ENCODE data around the gene ARPP21. TPM values are rescaled to one million over a fixed set of nuclear protein-coding genes. Genes with fewer than 3 reads are reported as not detected.

Gene ARPP21
- total and polyA plus RNA-seq, 8 donors = 0.26 to 0.31 TPM; not detected in 6

GRCh38 chr3:35671483-35671882, 32.2 kb downstream of the ARPP21 start:
- Histone ChIP-seq H3K27ac (no peak overlapping the region), H3K4me1 (no peaks in the 10 kb centered on the region), H3K9me3 (no peaks in the 10 kb centered on the region), H3K36me3 (no peaks in the 10 kb centered on the region), H3K27me3 (no peaks in the 10 kb centered on the region), H3K4me3 (no peak overlapping the region)
- WGBS, 2 donors = 57 to 78% methylated on average over 2 of the region's 2 CpGs
- DNase-seq (no peak), FAIRE-seq (no peak), ATAC-seq (no peak)
- intact Hi-C loops (cut with DNase I) = no loop called here
- TF ChIP-seq CTCF (IDR thresholded peaks at IDR 0.05) = no peak

- H3K36me3 ChIP-seq = no peaks in the 10 kb centered on the region
- ATAC-seq (no peak), DNase-seq (no peak), FAIRE-seq (no peak)
- no peaks in the 10 kb centered on the region for H3K27me3 ChIP-seq
- intact Hi-C loops (cut with DNase I) = no loop called here
- TF ChIP-seq CTCF (IDR thresholded peaks at IDR 0.05) = no peak
- H3K4me1 ChIP-seq = no peaks in the 10 kb centered on the region
- H3K9me3 ChIP-seq = no peaks in the 10 kb centered on the region
- 58 to 62% methylated on average over 3 of the region's 3 CpGs for WGBS, 2 donors
- H3K27ac ChIP-seq = no peak overlapping the region
- H3K4me3 ChIP-seq = no peak overlapping the region
These were observed 33.7 kb downstream of the ARPP21 start for GRCh38 chr3:35673017-35673416.

DNA sequence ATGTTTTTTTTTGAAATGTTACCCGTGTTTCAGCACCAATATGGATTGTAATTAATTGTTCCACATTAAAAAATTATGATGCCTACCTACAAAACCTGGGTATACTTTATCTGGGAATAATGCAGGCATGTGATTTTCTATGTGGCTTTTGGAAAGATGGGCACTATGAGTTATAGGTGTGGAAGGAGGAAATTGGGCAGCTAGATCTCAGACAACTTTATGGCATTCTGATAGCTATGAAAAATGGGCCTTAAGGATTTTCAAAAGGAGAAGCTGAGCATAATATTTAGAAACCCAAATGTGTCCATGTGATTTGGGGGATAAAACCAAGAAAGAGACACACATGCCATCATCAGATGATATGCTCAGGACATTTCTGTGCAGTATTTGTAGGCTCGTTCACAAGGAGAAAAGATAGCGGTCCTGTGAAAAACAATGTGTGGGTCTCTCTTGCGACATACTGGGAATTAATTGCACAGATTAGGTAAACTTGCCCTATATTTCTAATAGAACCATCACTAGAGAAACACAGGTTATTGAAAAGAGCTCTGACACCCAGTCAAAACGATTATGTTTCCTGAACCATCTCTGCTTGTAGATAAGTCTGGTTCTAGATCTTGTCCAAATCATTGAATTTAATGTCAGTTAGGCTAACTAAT, 35.3 kb downstream of the ARPP21 start:
- Histone ChIP-seq H3K4me3 (no peak overlapping the region), H3K27me3 (no peaks in the 10 kb centered on the region), H3K27ac (no peak overlapping the region), H3K36me3 (no peaks in the 10 kb centered on the region), H3K9me3 (no peaks in the 10 kb centered on the region), H3K4me1 (no peaks in the 10 kb centered on the region)
- DNase-seq (no peak), ATAC-seq (no peak), FAIRE-seq (no peak)
- TF ChIP-seq CTCF (IDR thresholded peaks at IDR 0.05) = no peak
- WGBS, 2 donors = 41 to 47% methylated on average over 5 of the region's 5 CpGs
- intact Hi-C loops (cut with DNase I) = no loop called here

DNA sequence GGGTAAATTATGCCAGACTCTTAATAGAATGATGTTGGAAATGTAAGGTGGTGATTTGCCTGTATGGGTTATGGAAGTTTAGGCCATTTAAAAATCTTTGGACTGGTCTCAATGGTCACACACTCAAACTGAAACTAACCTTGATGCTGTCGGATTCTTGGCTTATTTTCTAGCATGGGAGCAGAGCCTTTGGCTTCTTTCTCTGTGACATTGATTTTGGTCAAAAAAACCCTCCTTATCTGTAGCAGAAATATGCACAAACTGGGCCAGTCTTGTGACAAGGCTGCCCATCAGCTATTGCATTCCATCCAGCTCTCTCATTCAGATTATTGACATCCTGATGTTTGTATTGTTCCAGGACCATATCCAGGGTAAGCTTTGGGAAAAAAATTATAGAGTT, 35.9 kb downstream of the ARPP21 start:
- Histone ChIP-seq H3K4me1 (no peaks in the 10 kb centered on the region), H3K9me3 (no peaks in the 10 kb centered on the region), H3K36me3 (no peaks in the 10 kb centered on the region), H3K27me3 (no peaks in the 10 kb centered on the region), H3K27ac (no peak overlapping the region), H3K4me3 (no peak overlapping the region)
- no peak for FAIRE-seq
- TF ChIP-seq CTCF (IDR thresholded peaks at IDR 0.05) = no peak
- ATAC-seq = peak in 2 of 4 donors; percentile 41 to 73
- WGBS, 2 donors = 10 to 16% methylated on average over 1 of the region's 1 CpG
- intact Hi-C loops (cut with DNase I) = no loop called here
- DNase-seq = peak in 1 of 6 donors; percentile 8

GRCh38 chr3:35675621-35676020, 36.3 kb downstream of the ARPP21 start:
- FAIRE-seq = no peak
- Histone ChIP-seq H3K9me3 (no peaks in the 10 kb centered on the region), H3K27ac (no peak overlapping the region), H3K4me3 (no peak overlapping the region), H3K4me1 (no peaks in the 10 kb centered on the region), H3K36me3 (no peaks in the 10 kb centered on the region), H3K27me3 (no peaks in the 10 kb centered on the region)
- ATAC-seq = no peak
- 29 to 42% methylated on average over 1 of the region's 1 CpG for WGBS, 2 donors
- no peak for TF ChIP-seq CTCF (IDR thresholded peaks at IDR 0.05)
- no peak for DNase-seq
- intact Hi-C loops (cut with DNase I) = no loop called here
